HG03439 (cell line): ENCODE measurements around the gene SYCP2.
"Not testable (repeated sequence)": the region's sequence is repeated elsewhere in the genome, so short reads cannot be mapped to it uniquely, and the experiment has no call there.

Source experiments
- ATAC-seq: cut with Tn5 transposase; IDR thresholded peaks from one replicate; pipeline ENCODE4 v1.9.1; 2021; ENCODE audit warnings: mild to moderate bottlenecking, moderate library complexity; ENCODE audit not compliant: unreplicated experiment

Gene SYCP2

GRCh38 chr20:59912609-59913008 is 20.8 kb downstream of the SYCP2 start:
- ATAC-seq, result no peak

- ATAC-seq, result no peak
These were observed 22.4 kb downstream of the SYCP2 start for GRCh38 chr20:59911041-59911440.

GRCh38 chr20:59908855-59909254 is 24.6 kb downstream of the SYCP2 start:
- ATAC-seq, result no peak

GRCh38 chr20:59903621-59904020 is 29.8 kb downstream of the SYCP2 start:
- ATAC-seq, result no peak

GRCh38 chr20:59902470-59902869 is 31.0 kb downstream of the SYCP2 start:
- no peak for ATAC-seq

GRCh38 chr20:59895908-59896307 is 37.5 kb downstream of the SYCP2 start:
- ATAC-seq, result no peak

GRCh38 chr20:59891581-59891980 is 41.9 kb downstream of the SYCP2 start:
- ATAC-seq, result no peak

- ATAC-seq, result not testable (repeated sequence)
These were observed 43.4 kb downstream of the SYCP2 start for GRCh38 chr20:59890035-59890434.

- no peak for ATAC-seq
These were observed 45.4 kb downstream of the SYCP2 start for GRCh38 chr20:59888050-59888449.

- no peak for ATAC-seq
These were observed 48.9 kb downstream of the SYCP2 start for GRCh38 chr20:59884494-59884893.

GRCh38 chr20:59880198-59880597 is 53.2 kb downstream of the SYCP2 start:
- ATAC-seq, result no peak

- ATAC-seq, result no peak
These were observed 60.0 kb downstream of the SYCP2 start for GRCh38 chr20:59873409-59873808.

GRCh38 chr20:59871096-59871495 is 62.3 kb downstream of the SYCP2 start:
- ATAC-seq, result no peak

- no peak for ATAC-seq
These were observed 67.1 kb downstream of the SYCP2 start for GRCh38 chr20:59866338-59866737.

GRCh38 chr20:59864726-59865125 is 68.7 kb downstream of the SYCP2 start:
- no peak for ATAC-seq

- ATAC-seq, result no peak
These were observed 70.4 kb downstream of the SYCP2 start for GRCh38 chr20:59863058-59863457.

- no peak for ATAC-seq
These were observed 72.0 kb downstream of the SYCP2 start for GRCh38 chr20:59861401-59861800.

- no peak for ATAC-seq
These were observed 75.0 kb downstream of the SYCP2 start for GRCh38 chr20:59858425-59858824.

GRCh38 chr20:59857966-59858365 is 75.5 kb downstream of the SYCP2 start:
- ATAC-seq, result no peak

GRCh38 chr20:59856941-59857340 is 76.5 kb downstream of the SYCP2 start:
- not testable (repeated sequence) for ATAC-seq

GRCh38 chr20:59856526-59856925 is 76.9 kb downstream of the SYCP2 start:
- ATAC-seq, result not testable (repeated sequence)

- no peak for ATAC-seq
These were observed 83.3 kb downstream of the SYCP2 start for GRCh38 chr20:59850018-59850641.

GRCh38 chr20:59848182-59848581 is 85.3 kb downstream of the SYCP2 start:
- ATAC-seq, result no peak
